ENCODE data around the gene LRRC14B. TPM values are rescaled to one million over a fixed set of nuclear protein-coding genes. Genes with fewer than 3 reads are reported as not detected.
"Not testable (repeated sequence)": the region's sequence is repeated elsewhere in the genome, so short reads cannot be mapped to it uniquely, and the experiment has no call there.

The LRRC14B gene
- total RNA-seq, 1 experiment from 2014 or later, result not detected

GRCh38 chr5:195401-196160 lies 4.3 kb downstream of the LRRC14B start:
- Histone ChIP-seq H3K4me3 (ENCODE audit: low read depth, low read length, poor library complexity, severe bottlenecking) (no peak overlapping the region), H3K27ac (ENCODE audit: low read depth, low read length, poor library complexity, severe bottlenecking) (no peak overlapping the region), H3K36me3 (ENCODE audit: insufficient read depth, low read length, poor library complexity, severe bottlenecking) (no peaks in the 10 kb centered on the region), H3K9me3 (ENCODE audit: low read depth, low read length, poor library complexity, severe bottlenecking) (no peaks in the 10 kb centered on the region), H3K4me1 (ENCODE audit: insufficient read depth, low read length, poor library complexity, severe bottlenecking) (no peaks in the 10 kb centered on the region), H3K27me3 (replicated peaks; ENCODE audit: insufficient read depth, low read depth, low read length, poor library complexity) (no peaks in the 10 kb centered on the region)
- TF ChIP-seq CTCF (conservative IDR thresholded peaks at IDR 0.05; ENCODE audit: low read depth, low read length) (no peak), EZH2 (IDR thresholded peaks at IDR 0.05; ENCODE audit: borderline replicate concordance, low read depth, low read length, poor library complexity, severe bottlenecking) (no peak)
- no TSS peak for BruUV-seq (replicated peaks)
- ChIA-PET POLR2A (ENCODE audit: low non-redundant PET) (no interaction called here), CTCF (no interaction called here)
- intact Hi-C loops (cut with micrococcal nuclease; ENCODE audit: unreplicated experiment), result no loop called here
- DNase-seq (ENCODE audit: low spot score), result no peak

- Histone ChIP-seq H3K36me3 (ENCODE audit: insufficient read depth, low read length, poor library complexity, severe bottlenecking) (no peaks in the 10 kb centered on the region), H3K27ac (ENCODE audit: low read depth, low read length, poor library complexity, severe bottlenecking) (no peak overlapping the region), H3K4me1 (ENCODE audit: insufficient read depth, low read length, poor library complexity, severe bottlenecking) (no peaks in the 10 kb centered on the region), H3K4me3 (ENCODE audit: low read depth, low read length, poor library complexity, severe bottlenecking) (no peak overlapping the region), H3K27me3 (replicated peaks; ENCODE audit: insufficient read depth, low read depth, low read length, poor library complexity) (no peaks in the 10 kb centered on the region), H3K9me3 (ENCODE audit: low read depth, low read length, poor library complexity, severe bottlenecking) (no peaks in the 10 kb centered on the region)
- intact Hi-C loops (cut with micrococcal nuclease; ENCODE audit: unreplicated experiment), result no loop called here
- ChIA-PET POLR2A (ENCODE audit: low non-redundant PET) (no interaction called here), CTCF (no interaction called here)
- DNase-seq (ENCODE audit: low spot score), result no peak
- TF ChIP-seq EZH2 (IDR thresholded peaks at IDR 0.05; ENCODE audit: borderline replicate concordance, low read depth, low read length, poor library complexity, severe bottlenecking) (no peak), CTCF (conservative IDR thresholded peaks at IDR 0.05; ENCODE audit: low read depth, low read length) (no peak)
- no TSS peak for BruUV-seq (replicated peaks)
These were observed 5.1 kb downstream of the LRRC14B start for GRCh38 chr5:196350-196749.

- H3K27ac ChIP-seq (ENCODE audit: low read depth, low read length, poor library complexity, severe bottlenecking); CTCF ChIA-PET; BruUV-seq (replicated peaks): not testable (repeated sequence)
These were observed 5.7 kb downstream of the LRRC14B start for GRCh38 chr5:197031-197430.

More at GRCh38 chr5:197031-197430, 5.7 kb downstream of the LRRC14B start:
- H3K4me3 ChIP-seq (ENCODE audit: low read depth, low read length, poor library complexity, severe bottlenecking); H3K9me3 ChIP-seq (ENCODE audit: low read depth, low read length, poor library complexity, severe bottlenecking); H3K36me3 ChIP-seq (ENCODE audit: insufficient read depth, low read length, poor library complexity, severe bottlenecking); POLR2A ChIA-PET (ENCODE audit: low non-redundant PET); intact Hi-C loops (cut with micrococcal nuclease; ENCODE audit: unreplicated experiment); H3K27me3 ChIP-seq (replicated peaks; ENCODE audit: insufficient read depth, low read depth, low read length, poor library complexity); H3K4me1 ChIP-seq (ENCODE audit: insufficient read depth, low read length, poor library complexity, severe bottlenecking): not testable (repeated sequence)
- 0 out of 2 replicates have a peak, but pooled peaks have one; percentile 12 for TF ChIP-seq CTCF (conservative IDR thresholded peaks at IDR 0.05; ENCODE audit: low read depth, low read length)
- peak; percentile 53 for DNase-seq (ENCODE audit: low spot score)

Data from A673 (cell line).